Cortex of kidney (tissue), 1 donor: Measurements from ENCODE around the gene PADI6.
"Not testable (repeated sequence)": the region's sequence is repeated elsewhere in the genome, so short reads cannot be mapped to it uniquely, and the experiment has no call there.

Experiments used
- DNase-seq: peaks from one replicate; lab custom pipeline; 2025; lab: John Stamatoyannopoulos, UW

The PADI6 gene

GRCh38 chr1:17404820-17405219 is 32.8 kb downstream of the PADI6 start:
- no peak for DNase-seq

GRCh38 chr1:17405898-17406759 is 34.1 kb downstream of the PADI6 start:
- no peak for DNase-seq

GRCh38 chr1:17406760-17407475 is 34.9 kb downstream of the PADI6 start:
- not testable (repeated sequence) for DNase-seq

- DNase-seq: not testable (repeated sequence)
Observed at GRCh38 chr1:17407786-17408514, 36.0 kb downstream of the PADI6 start.

- no peak for DNase-seq
Observed at GRCh38 chr1:17409391-17409811, 37.4 kb downstream of the PADI6 start.

- no peak for DNase-seq
Observed at GRCh38 chr1:17412093-17412870, 40.3 kb downstream of the PADI6 start.

GRCh38 chr1:17414022-17414421 is 42.0 kb downstream of the PADI6 start:
- no peak for DNase-seq

GRCh38 chr1:17416389-17416788 is 44.4 kb downstream of the PADI6 start:
- DNase-seq: no peak

GRCh38 chr1:17419626-17420328 is 47.8 kb downstream of the PADI6 start:
- DNase-seq: no peak

GRCh38 chr1:17420391-17420918 is 48.5 kb downstream of the PADI6 start:
- DNase-seq: no peak

- DNase-seq: no peak
Observed at GRCh38 chr1:17422461-17422860, 50.5 kb downstream of the PADI6 start.

- DNase-seq: no peak
Observed at GRCh38 chr1:17423781-17424245, 51.8 kb downstream of the PADI6 start.

- no peak for DNase-seq
Observed at GRCh38 chr1:17425806-17426600, 54.0 kb downstream of the PADI6 start.

GRCh38 chr1:17427696-17428660 is 56.0 kb downstream of the PADI6 start:
- no peak for DNase-seq

GRCh38 chr1:17429183-17429582 is 57.2 kb downstream of the PADI6 start:
- no peak for DNase-seq

GRCh38 chr1:17432412-17432811 is 60.4 kb downstream of the PADI6 start:
- DNase-seq: no peak

- DNase-seq: no peak
Observed at GRCh38 chr1:17433261-17433660, 61.3 kb downstream of the PADI6 start.

- no peak for DNase-seq
Observed at GRCh38 chr1:17434016-17434415, 62.0 kb downstream of the PADI6 start.

- DNase-seq: no peak
Observed at GRCh38 chr1:17434601-17435000, 62.6 kb downstream of the PADI6 start.
